NCI-H510A (cell line): ENCODE measurements around the gene ITGAX.
"Not testable (repeated sequence)": the region's sequence is repeated elsewhere in the genome, so short reads cannot be mapped to it uniquely, and the experiment has no call there.

Experiments used
- DNase-seq: peaks from one replicate; lab custom pipeline; 2025; lab: John Stamatoyannopoulos, UW

The ITGAX gene

DNA sequence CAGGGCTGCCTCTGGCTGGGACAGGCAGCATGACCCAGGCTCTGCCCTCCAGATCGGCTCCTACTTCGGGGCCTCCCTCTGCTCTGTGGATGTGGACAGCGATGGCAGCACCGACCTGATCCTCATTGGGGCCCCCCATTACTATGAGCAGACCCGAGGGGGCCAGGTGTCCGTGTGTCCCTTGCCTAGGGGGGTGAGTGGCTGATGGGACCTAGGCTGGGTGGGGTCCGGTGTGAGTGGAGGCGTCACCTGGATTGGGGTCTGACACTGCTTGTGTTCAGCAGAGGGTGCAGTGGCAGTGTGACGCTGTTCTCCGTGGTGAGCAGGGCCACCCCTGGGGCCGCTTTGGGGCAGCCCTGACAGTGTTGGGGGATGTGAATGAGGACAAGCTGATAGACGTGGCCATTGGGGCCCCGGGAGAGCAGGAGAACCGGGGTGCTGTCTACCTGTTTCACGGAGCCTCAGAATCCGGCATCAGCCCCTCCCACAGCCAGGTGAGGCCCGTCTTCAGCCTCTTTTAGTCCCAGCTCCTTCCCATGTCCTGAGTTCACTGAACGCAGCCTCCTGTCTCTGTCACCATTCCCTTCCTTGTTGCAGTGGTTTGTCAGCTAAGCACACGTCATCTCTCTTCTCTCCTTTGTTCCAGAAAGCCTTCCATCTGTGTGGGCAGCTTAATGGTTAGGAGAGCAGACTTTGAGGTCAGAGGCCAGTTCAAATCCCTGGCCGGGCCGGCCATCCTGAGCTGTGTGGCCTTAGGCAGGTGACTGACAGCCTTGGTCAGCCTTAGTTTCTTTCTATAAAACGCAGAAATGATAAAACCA, 56.3 kb downstream of the ITGAX start:
- no peak for DNase-seq

DNA sequence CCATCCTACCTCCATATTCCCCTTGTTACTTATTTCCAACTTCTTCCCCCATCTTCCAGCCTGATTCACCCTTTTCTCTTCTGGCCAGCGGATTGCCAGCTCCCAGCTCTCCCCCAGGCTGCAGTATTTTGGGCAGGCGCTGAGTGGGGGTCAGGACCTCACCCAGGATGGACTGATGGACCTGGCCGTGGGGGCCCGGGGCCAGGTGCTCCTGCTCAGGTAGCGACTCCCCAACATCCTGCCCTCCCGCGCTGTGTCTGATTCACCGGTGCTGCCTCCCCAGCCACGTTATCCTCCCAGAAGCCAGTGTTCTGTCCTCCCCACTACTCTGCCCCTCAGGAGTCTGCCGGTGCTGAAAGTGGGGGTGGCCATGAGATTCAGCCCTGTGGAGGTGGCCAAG, 57.8 kb downstream of the ITGAX start:
- DNase-seq = no peak

DNA sequence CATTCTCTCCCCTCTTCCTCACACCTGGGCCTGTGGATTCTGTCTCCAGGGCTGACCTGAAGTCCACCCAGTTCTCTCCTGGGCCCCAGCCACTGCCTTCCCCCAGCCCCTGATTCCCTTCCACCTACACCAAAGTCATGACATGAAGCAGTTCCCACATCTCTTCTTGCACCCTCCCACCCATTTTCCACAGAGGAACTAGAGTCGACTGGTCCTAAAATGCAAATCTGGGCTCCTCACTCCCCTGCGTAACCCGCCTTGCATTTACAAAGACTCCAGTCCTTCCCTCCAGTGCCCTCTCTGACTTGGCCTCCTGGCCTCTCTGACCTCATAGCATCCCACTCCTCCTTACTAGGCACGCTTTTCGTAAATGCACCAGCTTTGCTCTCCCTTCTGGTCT, 58.4 kb downstream of the ITGAX start:
- DNase-seq = no peak

DNA sequence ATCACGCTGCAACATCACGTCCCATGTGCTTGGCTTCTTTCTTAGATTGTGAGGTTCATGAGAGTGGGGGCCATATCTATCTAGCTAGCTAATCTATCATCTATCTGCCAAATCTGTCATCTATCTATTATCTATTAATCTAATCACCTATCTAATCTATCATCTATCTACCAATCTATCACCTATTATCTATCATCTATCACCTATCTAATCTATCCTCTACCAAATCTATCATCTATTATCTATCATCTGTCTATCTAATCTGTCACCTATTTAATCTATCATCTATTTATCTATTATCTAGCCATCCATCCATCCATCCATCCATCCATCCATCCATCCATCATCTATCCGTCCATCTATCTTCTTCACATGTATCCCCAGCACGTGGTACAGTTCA, 59.0 kb downstream of the ITGAX start:
- no peak for DNase-seq

DNA sequence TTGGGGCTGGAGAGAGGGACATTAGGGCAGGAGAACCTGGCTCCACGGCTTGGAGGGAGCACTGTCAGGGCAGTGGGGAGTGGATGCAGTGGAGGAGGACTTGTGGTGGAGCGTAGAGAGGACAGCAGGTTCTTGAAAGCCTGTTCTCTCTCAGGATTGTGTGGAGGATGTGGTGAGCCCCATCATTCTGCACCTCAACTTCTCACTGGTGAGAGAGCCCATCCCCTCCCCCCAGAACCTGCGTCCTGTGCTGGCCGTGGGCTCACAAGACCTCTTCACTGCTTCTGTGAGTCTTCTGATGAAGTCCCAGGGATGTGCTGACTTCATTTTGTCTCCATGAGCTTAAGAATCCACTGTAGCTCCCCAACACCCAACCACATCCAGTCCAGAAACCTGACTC, 59.7 kb downstream of the ITGAX start:
- no peak for DNase-seq

DNA sequence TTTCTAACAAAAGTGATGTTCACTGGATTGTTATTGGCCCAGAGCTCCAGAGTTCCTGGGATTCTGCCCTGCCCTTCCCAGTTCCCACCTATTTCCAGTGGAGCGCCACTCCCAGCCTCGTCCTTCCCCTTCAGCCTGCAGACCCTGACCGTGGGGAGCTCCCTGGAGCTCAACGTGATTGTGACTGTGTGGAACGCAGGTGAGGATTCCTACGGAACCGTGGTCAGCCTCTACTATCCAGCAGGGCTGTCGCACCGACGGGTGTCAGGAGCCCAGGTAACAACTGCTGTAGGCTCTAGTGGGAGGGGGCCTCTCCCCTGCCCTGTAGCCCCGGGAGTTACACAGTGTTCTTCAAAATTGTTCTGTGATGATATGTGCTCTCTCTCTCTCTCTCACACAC, 61.4 kb downstream of the ITGAX start:
- no peak for DNase-seq

DNA sequence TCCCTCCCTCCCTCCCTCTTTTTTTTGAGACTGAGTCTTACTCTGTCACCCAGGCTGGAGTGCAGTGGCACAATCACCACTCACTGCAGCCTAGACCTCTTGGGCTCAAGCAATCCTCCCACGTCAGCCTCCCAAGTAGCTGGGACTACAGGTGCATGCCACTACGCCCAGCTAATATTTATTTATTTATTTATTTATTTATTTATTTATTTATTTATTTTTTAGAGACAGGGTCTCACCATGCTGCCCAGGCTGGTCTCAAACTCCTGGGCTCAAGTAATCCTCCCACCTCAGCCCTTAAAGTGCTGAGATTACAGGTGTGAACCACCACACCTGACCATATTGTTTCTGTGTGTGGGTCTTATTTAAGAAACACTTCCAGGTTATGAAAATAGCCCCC, 62.1 kb downstream of the ITGAX start:
- DNase-seq = not testable (repeated sequence)

DNA sequence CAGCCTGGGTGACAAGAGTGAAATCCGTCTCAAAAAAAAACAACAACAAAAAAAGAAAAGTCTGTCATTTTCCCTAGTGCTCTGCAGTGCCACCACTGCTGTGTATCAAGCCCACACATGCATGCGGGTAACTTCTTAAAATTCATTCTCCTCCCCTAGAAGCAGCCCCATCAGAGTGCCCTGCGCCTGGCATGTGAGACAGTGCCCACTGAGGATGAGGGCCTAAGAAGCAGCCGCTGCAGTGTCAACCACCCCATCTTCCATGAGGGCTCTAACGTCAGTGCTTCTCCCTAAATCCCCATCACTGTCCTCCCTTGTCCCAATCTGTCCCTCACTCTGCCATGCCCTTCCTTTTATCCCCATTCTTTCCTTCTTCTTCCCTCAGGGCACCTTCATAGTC, 62.9 kb downstream of the ITGAX start:
- no peak for DNase-seq

DNA sequence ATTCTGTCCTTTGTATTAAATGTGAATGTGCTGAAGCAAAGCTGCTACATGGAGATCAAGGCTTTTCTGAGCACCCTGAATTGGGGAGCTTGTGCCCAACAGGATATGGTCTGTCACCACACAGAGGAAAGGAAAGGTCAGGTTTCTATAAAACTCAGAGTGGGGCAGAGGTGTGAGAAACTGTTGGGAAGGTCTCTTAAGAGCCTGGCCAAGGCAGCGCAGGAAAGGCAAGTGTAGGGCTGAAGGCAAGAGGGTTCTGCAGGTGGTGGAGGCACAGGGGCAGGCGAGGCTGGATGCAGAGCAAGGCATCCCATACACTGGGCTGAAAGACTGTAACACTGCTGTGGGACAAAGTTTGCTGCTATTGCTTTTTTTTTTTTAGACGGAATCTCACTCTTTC, 65.1 kb downstream of the ITGAX start:
- DNase-seq = no peak

DNA sequence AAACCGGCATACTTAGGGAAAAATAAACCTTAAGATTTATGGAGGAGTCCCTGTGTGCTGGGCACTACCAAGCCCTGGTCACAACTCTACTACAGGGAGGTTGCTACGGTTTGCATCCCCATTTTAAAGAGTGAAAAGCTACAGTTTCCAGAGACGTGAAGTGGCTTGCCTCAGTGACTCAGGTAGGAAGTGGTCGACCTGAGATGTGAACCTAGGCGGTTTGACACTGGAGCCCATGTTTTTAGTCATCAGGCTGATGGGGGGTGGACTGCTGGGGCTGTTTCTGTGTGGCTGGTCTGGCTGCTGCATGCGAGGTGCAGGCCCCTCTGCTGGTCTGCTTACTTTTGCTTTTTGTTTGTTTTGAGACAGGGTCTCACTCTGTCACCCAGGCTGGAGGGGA, 66.6 kb downstream of the ITGAX start:
- no peak for DNase-seq

DNA sequence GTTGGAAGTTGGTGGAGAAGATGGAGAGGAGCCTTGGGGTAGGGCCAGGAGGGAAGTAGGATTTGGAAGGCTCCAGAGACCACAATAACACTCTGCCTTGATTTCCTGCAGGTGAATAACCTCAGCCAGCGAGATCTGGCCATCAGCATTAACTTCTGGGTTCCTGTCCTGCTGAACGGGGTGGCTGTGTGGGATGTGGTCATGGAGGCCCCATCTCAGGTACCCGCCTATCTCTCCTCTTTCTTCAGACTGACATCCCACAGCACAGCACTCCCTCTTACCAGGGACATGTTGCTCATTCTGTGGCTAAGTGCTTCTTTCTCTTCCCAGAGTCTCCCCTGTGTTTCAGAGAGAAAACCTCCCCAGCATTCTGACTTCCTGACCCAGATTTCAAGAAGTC, 68.3 kb downstream of the ITGAX start:
- DNase-seq = no peak

DNA sequence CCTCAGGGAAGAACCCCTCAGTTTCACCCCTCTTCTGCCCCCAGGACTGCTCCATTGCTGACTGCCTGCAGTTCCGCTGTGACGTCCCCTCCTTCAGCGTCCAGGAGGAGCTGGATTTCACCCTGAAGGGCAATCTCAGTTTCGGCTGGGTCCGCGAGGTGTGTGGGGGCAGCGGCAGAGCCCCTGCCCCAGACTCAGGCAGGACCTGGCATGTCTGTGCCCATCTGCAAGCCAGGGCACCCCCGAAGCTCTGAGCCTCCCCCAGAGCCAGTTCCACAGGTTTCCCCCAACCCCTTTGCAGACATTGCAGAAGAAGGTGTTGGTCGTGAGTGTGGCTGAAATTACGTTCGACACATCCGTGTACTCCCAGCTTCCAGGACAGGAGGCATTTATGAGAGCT, 68.8 kb downstream of the ITGAX start:
- no peak for DNase-seq

DNA sequence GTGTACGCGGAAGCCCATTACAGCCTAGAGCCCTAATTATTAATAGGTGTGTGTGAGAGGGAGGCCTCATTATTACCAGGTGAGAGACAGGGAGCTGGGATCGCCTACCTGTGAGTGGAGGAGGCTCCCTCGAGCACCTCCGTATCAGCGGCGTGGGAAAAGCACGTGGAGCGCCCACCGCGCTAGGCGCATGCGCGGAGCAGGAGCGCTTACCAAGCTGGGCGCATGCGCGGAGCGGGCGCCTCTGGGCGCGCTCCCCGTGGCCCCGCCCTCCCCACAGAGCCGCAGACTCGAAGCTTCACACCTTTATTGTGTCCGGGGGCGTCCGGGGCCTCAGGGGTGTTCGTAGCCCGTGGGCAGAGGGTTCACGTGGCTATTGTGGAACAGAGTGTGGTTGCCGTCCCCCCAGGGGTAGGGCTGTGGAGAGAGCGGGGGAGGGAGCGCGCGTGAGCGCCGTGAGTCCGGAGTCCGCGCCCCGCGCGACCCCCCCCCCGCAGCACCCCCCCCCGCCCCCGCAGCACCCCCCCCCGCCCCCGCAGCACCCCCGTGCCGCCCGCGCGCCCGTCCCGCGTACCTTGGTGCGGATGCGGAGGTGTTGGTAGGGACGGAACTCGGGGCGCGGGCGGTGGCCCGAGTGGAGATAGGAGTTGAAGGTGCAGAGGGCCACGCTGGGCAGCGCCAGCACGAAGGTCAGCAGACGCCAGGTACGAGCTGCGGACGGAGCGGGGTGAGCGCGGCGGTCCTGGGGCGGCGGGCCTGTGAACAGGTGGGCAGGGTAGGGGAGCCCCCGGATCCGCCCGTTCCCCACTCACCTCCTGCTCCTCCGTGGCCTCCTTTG, 72.7 kb downstream of the ITGAX start:
- DNase-seq = no peak

DNA sequence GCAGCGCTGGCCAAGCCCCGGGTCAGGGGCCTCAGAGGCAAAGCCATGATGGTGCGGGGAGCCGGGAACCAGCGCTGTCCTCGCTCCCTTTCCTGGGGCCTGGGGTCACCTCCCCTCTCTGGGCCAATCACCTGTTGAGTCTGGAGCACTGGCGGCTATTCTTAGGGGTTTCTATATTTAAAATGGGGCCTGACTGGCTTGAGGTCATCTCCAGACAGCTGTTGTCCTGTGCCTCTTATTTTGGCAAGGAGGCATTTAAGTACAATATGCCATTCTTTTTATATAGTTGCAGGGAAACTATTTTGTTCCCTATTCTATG, 73.3 kb downstream of the ITGAX start, which contains the start of gene COX6A2:
Gene COX6A2, minus strand, starts transcription at position 82 of the 319 bp plus-strand sequence. Its CDS starts 35 bp downstream, at position 47.
- no peak for DNase-seq

DNA sequence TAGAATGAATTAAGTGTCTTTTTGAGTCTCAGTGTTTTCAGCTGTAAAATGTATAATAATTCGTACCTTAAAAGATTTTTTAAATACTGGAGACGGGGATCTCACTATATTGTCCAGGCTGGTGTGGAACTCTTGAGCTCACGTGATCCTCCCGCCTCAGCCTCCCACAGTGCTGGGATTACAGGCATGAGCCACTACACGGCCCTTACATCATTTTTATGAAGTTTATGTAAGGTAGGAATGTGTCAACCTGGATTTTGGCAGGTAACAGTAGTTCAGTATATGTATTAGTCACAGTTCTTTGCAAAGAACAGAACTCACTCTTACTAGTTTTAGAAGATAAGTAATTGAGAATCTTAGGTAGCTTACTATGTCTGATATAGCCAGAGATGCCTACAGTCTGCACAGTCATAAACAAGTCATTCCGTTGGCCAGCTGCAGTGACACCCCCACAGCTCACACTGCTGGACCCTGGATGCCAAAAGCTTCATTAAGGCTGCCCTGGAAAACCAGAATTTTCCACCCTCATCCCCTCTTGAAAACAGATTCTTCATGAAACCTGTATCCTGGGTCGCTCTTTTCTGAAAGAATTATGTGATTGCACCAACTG, 73.8 kb downstream of the ITGAX start:
- DNase-seq = no peak

DNA sequence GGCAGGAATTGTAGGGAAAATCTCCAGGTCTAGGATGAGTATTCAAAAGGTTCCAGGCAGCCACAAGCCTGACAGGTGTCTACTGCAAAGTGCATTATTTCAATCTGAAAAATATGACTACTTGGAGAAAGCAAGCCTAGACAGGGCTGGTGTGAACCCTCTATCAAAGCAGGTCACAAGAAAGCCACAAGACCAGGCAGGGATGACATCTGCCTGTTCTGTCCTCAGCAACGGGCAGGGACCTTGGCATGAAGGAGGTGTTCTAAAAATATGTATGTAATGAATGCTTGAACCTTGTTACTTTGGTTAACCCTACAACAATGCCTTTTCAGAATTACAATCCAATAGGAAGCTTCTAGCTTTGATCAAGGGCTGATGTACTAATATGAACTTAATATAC, 74.3 kb downstream of the ITGAX start:
- DNase-seq = no peak

DNA sequence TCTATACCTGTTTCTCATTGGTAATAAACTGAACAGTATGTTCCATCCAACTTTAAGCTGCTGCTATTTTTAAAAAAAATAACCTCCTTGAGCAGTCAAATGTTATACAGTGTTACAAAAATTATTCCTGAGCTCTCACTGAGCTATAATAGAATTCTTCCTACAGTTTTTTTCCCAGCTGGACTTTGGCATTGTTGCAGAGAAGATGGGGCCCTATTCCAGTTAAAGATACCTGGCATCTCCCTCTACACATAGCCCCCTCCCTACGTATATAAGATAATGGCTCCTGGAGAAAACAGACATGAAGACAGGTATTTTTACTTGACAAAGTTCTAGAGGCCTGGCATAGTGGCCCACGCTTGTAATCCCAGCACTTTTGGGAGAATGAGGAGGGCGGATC, 74.8 kb downstream of the ITGAX start:
- no peak for DNase-seq

DNA sequence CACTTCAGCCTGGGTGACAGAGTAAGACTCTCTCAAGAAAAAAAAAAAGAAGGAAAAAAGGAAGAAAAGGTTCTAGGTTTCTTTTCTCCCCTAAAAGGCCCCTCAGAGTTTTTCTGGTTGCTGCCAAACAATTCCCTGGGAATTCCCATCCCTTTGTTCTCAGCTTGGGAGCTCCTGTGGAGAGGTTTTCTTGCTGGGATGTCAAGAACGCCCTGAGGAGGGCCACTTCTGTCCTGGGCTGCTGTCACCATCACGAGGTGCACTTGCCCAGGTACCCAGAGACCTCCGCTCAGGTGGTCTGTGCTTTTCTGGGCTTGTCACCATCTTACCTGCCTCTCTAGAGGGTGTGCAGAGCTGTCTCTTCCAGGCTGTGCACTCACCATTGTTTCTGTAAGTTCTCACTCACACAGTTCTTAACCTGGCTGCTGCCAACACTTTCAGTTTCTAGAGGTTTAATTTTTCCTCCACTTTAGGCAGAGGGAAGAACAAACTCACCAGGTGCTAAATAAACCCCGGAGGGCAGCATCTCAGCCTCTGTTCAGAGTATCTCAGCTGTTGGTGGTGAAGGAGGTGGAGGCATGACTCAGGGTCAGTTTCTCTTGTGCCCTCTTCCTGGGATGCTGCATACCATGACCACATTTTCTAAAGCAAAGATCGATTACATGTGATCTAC, 75.5 kb downstream of the ITGAX start:
- no peak for DNase-seq
